NCI-H2171 (cell line): Measurements from ENCODE around the gene GAST.

Source experiments
- DNase-seq: peaks from one replicate; lab custom pipeline; 2025; lab: John Stamatoyannopoulos, UW

The GAST gene

DNA sequence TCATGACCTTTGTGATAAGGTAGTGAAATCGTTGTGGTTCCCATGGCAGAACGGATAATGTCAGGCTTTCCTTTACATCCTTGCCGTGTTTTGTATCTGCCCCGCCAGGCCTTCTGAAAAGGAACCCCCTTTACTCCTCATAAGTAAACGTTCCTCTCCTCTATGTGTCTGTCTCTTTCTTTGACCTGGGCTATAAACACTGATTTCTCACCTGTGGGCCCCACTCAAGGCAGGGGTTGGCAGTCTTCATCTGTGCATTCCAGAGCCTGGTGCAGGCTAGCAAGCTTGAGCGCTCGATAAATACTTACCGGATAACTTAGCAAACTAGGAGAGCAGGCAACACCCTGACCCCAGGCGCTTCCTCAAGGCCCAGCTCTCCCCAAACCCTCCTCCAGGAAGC, 29.6 kb downstream of the GAST start:
- DNase-seq = no peak

DNA sequence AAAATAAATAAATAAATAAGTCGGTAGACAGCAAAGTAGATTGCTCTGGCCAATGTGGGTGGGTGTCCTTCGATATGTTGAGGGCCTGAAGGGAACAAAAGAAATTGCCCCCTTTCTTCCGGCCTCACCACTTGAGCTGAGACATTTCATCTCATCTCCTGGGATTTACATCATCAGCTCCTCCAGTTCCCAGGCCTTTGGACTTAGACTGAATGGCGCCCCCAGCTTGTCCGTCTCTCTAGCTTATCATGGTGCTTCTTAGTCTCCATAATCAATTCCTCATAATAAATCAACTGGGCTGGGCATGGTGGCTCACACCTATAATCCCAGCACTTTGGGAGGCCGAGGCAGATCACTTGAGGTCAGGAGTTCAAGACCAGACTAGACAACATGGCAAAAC, 36.1 kb downstream of the GAST start:
- no peak for DNase-seq

DNA sequence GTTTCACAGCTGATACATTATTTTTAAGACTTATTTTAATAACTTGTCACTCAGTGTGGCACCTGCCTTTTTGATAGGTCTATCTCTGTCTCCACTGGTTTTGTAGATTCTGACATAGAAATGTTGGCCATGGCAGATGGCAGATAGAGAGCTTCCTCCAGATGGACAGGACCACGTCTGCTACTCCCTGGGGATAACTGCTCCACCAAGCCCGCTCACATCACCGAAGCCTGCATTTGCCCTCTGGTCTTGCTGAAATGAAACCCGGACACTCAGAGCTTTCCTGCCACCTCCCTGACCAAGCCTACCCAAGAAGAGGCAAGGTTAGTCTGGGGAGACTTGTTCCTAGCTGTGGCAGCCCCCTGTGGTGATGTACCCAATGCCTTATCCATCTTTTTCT, 38.7 kb downstream of the GAST start:
- no peak for DNase-seq

DNA sequence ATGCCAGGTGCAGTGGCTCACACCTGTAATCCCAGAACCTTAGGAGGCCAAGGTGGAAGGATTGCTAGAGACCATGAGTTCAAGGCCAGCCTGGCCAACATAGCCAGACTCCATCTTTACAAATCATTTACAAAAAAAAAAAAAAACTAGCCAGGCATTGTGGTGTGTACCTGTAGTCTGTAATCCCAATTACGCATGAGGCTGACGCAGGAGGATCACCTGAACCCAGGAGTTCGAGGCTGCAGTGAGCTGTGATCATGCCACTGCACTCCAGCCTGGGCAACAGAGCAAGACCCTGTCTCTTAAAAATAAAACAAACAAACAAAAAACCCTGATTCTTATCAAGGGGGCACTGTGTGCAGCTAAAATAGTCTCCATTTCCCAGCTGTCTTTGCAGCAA, 39.2 kb downstream of the GAST start:
- no peak for DNase-seq

DNA sequence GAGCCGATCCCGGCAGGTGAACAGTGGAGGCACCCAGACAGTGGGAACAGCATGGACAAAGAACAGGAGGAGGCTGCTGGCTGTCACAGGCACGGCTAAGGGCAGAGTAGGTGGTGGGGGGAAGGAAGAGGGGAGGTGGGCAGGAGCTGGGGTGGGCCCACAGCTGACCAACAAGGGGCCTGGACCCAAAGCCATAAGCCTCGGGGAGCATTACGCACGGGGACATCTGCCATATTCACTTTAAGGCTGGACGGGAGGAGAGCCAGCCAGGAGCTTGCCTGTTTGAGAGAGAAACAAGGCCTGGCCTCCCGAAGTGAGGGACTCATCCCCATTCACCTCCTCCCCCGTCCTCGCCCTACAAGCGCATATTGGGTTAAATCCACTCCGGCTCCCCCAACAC, 41.9 kb downstream of the GAST start:
- DNase-seq = no peak

DNA sequence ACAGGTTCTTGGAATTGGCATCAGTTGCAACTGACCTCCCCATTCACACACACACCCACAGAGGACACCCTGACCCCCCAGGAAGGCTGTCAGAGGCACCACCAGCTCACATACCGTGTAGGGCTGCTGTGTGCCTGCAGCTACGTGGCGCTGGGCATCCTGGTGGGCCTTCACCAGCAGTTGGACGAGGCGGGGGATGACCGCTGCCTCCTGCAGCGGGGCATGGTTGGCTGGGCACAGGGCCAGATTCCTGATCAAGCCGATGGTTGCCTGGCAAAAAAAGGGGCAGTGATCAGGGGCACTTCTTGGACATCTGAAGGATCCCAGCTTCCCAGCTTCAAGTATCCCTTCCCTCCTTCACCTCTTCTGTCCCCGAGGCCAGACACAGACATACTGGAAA, 46.5 kb downstream of the GAST start:
- no peak for DNase-seq

DNA sequence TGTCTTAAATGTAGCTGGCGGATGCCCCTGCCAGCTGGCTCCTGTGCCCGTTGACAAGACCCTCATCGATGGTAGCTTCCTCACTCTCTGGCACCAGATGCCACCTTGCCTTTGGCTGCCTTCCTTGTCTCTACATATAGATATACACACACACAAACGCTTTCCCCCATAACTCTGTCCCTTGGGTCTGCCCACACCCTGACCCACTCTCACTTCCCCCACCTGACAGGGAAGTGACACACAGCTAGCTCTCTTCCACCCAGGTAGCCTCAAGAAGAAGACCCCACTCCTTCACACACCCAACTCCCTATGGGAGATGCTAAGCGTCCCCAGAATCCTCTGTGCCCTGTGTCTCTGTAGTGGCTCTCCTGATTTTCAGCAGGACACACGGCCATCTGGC, 48.7 kb downstream of the GAST start:
- DNase-seq = no peak

DNA sequence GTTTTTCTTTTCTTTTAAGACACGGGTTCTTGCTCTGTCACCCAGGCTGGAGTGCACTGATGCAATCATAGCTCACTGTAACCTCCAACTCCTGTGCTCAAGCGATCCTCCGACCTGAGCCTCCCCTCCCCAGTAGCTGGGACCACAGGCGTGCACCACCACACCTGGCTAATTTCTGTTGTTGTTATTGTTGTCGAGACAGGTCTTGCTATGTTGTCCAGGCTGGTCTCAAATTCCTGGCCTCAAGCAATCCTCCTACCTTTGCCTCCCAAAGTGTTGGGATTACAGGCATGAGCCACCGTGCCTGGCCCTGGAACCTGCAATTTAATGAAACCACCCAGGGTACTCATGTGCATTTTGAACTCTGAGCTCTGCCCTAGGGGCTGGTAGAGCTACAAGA, 50.3 kb downstream of the GAST start:
- no peak for DNase-seq

DNA sequence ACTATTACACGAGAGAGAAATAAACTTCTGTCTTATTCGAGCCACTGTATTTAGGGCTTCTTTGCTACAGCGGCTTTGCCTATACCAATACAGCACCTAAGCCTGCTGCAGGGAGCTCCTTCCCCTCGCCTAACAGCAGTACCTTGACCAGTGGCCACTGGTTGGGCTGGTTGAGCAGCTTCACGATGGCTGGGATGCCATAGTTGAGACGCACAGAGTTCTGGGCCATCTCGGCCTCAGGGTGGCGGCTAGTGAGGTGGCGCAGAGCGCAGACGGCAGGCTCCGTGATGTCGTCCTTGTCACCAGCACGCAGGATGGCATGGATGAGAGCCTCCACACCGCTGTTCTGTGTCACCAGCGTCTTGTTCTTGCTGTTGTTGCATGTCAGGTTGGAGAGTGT, 50.7 kb downstream of the GAST start:
- no peak for DNase-seq

DNA sequence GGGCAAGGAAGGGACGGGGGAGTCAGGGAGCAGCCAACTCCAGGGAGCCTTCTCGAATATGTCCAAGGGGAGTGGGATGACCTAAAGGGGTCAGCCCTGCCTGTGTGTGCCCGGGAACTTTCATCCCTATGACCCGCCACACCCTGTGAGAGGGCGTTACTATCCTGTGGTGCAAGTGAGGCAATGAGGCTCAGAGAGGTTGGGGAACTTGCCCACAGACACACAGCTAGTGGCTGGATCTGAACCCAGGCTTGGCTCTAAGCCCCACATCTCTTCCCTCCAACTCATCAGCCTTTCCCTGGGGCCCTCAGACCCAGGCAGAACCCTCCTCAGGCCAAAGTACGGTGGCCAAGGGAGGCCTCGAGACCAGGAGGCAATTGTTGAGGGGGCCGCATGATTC, 51.2 kb downstream of the GAST start:
- DNase-seq = no peak
